Endothelial cell of umbilical vein (primary cell): Measurements from ENCODE around the gene TMEM50B.

Source experiments
- POLR2A ChIP-seq: IDR thresholded peaks from 2 replicates; pipeline ENCODE4 v1.6.1; 2012; ENCODE audit warnings: low read depth, mild to moderate bottlenecking, control low read depth, low read length
- POLR2AphosphoS5 ChIP-seq: IDR thresholded peaks from 2 replicates; pipeline ENCODE4 v1.6.1; 2012; ENCODE audit warnings: low read depth, mild to moderate bottlenecking, control low read depth, low read length, moderate library complexity; ENCODE audit not compliant: insufficient read depth
- TF ChIP-seq, protein P1 (sequence below), 2 donors: IDR thresholded peaks; 1 replicate in 1 of 2; 2 replicates in 1 of 2; pipeline ENCODE4 v1.5.1; 2011; ENCODE audit warnings: low read length in 2 of 2, mild to moderate bottlenecking in 2 of 2, moderate library complexity in 2 of 2, control low read depth in 1 of 2, inconsistent platforms in 1 of 2, low read depth in 1 of 2; ENCODE audit not compliant: insufficient read depth in 1 of 2; ENCODE audit errors: extremely low read depth in 1 of 2

DNA sequence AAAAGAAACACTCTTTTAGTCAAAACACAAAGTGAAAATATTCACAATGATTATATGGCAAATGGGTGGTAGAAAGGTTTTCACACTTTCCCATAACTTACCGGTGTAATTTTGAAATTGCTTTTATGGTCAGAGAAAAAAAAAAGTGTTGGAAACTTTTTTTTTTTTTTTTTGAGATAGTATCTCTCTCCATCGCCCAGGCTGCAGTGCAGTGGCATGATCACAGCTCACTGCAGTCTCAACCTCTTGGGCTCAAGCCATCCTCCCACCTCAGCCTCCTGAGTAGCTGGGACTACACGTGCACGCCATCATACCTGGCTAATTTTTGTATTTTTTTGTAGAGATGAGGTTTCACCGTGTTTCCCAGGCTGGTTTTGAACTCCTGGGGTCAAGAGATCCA is 73.3 kb downstream of the TMEM50B start:
- TF ChIP-seq, protein P1, sequence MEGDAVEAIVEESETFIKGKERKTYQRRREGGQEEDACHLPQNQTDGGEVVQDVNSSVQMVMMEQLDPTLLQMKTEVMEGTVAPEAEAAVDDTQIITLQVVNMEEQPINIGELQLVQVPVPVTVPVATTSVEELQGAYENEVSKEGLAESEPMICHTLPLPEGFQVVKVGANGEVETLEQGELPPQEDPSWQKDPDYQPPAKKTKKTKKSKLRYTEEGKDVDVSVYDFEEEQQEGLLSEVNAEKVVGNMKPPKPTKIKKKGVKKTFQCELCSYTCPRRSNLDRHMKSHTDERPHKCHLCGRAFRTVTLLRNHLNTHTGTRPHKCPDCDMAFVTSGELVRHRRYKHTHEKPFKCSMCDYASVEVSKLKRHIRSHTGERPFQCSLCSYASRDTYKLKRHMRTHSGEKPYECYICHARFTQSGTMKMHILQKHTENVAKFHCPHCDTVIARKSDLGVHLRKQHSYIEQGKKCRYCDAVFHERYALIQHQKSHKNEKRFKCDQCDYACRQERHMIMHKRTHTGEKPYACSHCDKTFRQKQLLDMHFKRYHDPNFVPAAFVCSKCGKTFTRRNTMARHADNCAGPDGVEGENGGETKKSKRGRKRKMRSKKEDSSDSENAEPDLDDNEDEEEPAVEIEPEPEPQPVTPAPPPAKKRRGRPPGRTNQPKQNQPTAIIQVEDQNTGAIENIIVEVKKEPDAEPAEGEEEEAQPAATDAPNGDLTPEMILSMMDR (IDR thresholded peaks at IDR 0.05; ENCODE audit: extremely low read depth in 1 of 2, insufficient read depth in 1 of 2, low read depth in 1 of 2, low read length in 2 of 2), result no peak
- TF ChIP-seq POLR2A, result no peak
- no peak for TF ChIP-seq POLR2AphosphoS5
